H1 (cell line): ENCODE data around the gene LARP4.

Experiments used
- BRCA1 ChIP-seq: IDR thresholded peaks from 2 replicates; pipeline ENCODE4 v1.6.1; 2012; ENCODE audit warnings: low read depth, low read length, improper control_type of control experiment
- EZH2 ChIP-seq: fragments of 200-600 bp; sonication (generic); IDR thresholded peaks from 2 replicates; pipeline ENCODE4 v1.7.1; 2012; ENCODE audit warnings: low read depth, mild to moderate bottlenecking, moderate library complexity, low read length, inconsistent platforms; ENCODE audit not compliant: severe bottlenecking
- SP1 ChIP-seq: IDR thresholded peaks from 2 replicates; pipeline ENCODE4 v1.6.1; 2011; ENCODE audit warnings: low read depth, low read length
- TEAD4 ChIP-seq: IDR thresholded peaks from 2 replicates; pipeline ENCODE4 v1.6.1; 2012; ENCODE audit warnings: low read depth, low read length, inconsistent platforms, mixed read lengths
- TF ChIP-seq, protein P1 (sequence below), 3 experiments: IDR thresholded peaks; 1 replicate in 2 of 3; 2 replicates in 1 of 3; pipeline versions ENCODE4 v1.5.1 to v1.6.1; 2011; ENCODE audit warnings: low read length in 3 of 3, mild to moderate bottlenecking in 3 of 3, inconsistent platforms in 2 of 3, low read depth in 1 of 3, moderate library complexity in 1 of 3; ENCODE audit not compliant: insufficient read depth in 1 of 3; ENCODE audit errors: control extremely low read depth in 1 of 3

- no peak for TF ChIP-seq BRCA1
- TF ChIP-seq, protein P1, sequence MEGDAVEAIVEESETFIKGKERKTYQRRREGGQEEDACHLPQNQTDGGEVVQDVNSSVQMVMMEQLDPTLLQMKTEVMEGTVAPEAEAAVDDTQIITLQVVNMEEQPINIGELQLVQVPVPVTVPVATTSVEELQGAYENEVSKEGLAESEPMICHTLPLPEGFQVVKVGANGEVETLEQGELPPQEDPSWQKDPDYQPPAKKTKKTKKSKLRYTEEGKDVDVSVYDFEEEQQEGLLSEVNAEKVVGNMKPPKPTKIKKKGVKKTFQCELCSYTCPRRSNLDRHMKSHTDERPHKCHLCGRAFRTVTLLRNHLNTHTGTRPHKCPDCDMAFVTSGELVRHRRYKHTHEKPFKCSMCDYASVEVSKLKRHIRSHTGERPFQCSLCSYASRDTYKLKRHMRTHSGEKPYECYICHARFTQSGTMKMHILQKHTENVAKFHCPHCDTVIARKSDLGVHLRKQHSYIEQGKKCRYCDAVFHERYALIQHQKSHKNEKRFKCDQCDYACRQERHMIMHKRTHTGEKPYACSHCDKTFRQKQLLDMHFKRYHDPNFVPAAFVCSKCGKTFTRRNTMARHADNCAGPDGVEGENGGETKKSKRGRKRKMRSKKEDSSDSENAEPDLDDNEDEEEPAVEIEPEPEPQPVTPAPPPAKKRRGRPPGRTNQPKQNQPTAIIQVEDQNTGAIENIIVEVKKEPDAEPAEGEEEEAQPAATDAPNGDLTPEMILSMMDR (IDR thresholded peaks at IDR 0.05; ENCODE audit: control extremely low read depth in 1 of 3, insufficient read depth in 1 of 3, low read depth in 1 of 3, low read length in 3 of 3) = no peak
- TF ChIP-seq EZH2 = no peak
- no peak for TF ChIP-seq TEAD4
- no peak for TF ChIP-seq SP1
Observed at GRCh38 chr12:50467439-50467838, 66.8 kb downstream of the LARP4 start.
